ENCODE data around the gene PPME1. TPM values are rescaled to one million over a fixed set of nuclear protein-coding genes. Genes with fewer than 3 reads are reported as not detected.

Gene PPME1
- total RNA-seq, 1 experiment from 2014 or later, result 81.0 TPM

- no peak for TF ChIP-seq EZH2 (IDR thresholded peaks at IDR 0.05; ENCODE audit: low read depth)
- TF ChIP-seq CTCF (conservative IDR thresholded peaks at IDR 0.05), result no peak
- intact Hi-C loops (cut with micrococcal nuclease; ENCODE audit: unreplicated experiment), result no loop called here
- Histone ChIP-seq H3K27me3 (ENCODE audit: insufficient read depth, low read depth) (no peaks in the 10 kb centered on the region), H3K4me3 (no peak overlapping the region), H3K79me2 (ENCODE audit: low read depth) (peaks cover 4% of the 10 kb centered on the region), H4K20me1 (ENCODE audit: insufficient read depth) (no peaks in the 10 kb centered on the region), H2AFZ (no peak overlapping the region), H3K9me3 (ENCODE audit: insufficient read depth, low read depth) (no peaks in the 10 kb centered on the region), H3K36me3 (ENCODE audit: low read depth) (peaks cover 48% of the 10 kb centered on the region), H3K4me1 (replicated peaks; ENCODE audit: insufficient read depth) (no peaks in the 10 kb centered on the region), H3F3A (ENCODE audit: insufficient read depth, low read depth) (no peaks in the 10 kb centered on the region), H3K9me2 (ENCODE audit: insufficient read depth) (0 out of 2 replicates have a peak, but pooled peaks cover 4% of the 10 kb centered on the region), H3K4me2 (no peak overlapping the region), H3K27ac (no peak overlapping the region)
- no peak for DNase-seq
- no TSS peak for BruUV-seq (replicated peaks)
- POLR2A ChIA-PET (ENCODE audit: unreplicated experiment), result interaction anchor here (0.6 kb wide), 1 partner anchor 98 kb away, joined by 3 read pairs; no protein-coding TSS in a partner anchor
- CTCF ChIA-PET, result no interaction called here
These were observed 8.2 kb upstream of the PPME1 start for GRCh38 chr11:74162681-74163467.

GRCh38 chr11:74168838-74169237 is 2.3 kb upstream of the PPME1 start:
- no peak for DNase-seq
- ChIA-PET CTCF (no interaction called here), POLR2A (ENCODE audit: unreplicated experiment) (interaction anchor here (0.5 kb wide), 1 partner anchor 192 kb away, joined by 3 read pairs; no protein-coding TSS in a partner anchor)
- peaks cover 56% of the 10 kb centered on the region for H3K79me2 ChIP-seq (ENCODE audit: low read depth)
- peaks cover 12% of the 10 kb centered on the region; the same call in 1 of the 2 replicates for H3F3A ChIP-seq (ENCODE audit: insufficient read depth, low read depth)
- H3K4me2 ChIP-seq, result peak overlapping the region; percentile 96
- H2AFZ ChIP-seq, result no peak overlapping the region
- peak overlapping the region; percentile 84 for H3K4me3 ChIP-seq
- no peaks in the 10 kb centered on the region for H3K9me3 ChIP-seq (ENCODE audit: insufficient read depth, low read depth)
- no peak overlapping the region for H3K27ac ChIP-seq
- BruUV-seq (replicated peaks), result no TSS peak
- no peak for TF ChIP-seq EZH2 (IDR thresholded peaks at IDR 0.05; ENCODE audit: low read depth)
- no peak for TF ChIP-seq CTCF (conservative IDR thresholded peaks at IDR 0.05)
- no peaks in the 10 kb centered on the region for H4K20me1 ChIP-seq (ENCODE audit: insufficient read depth)
- H3K27me3 ChIP-seq (ENCODE audit: insufficient read depth, low read depth), result no peaks in the 10 kb centered on the region
- H3K36me3 ChIP-seq (ENCODE audit: low read depth), result peaks cover 44% of the 10 kb centered on the region
- no peaks in the 10 kb centered on the region for H3K9me2 ChIP-seq (ENCODE audit: insufficient read depth)
- peaks cover 33% of the 10 kb centered on the region for H3K4me1 ChIP-seq (replicated peaks; ENCODE audit: insufficient read depth)
- intact Hi-C loops (cut with micrococcal nuclease; ENCODE audit: unreplicated experiment), result no loop called here

GRCh38 chr11:74169738-74170458 is 1.2 kb upstream of the PPME1 start:
- no peak for DNase-seq
- H3K9me2 ChIP-seq (ENCODE audit: insufficient read depth), result no peaks in the 10 kb centered on the region
- peaks cover 12% of the 10 kb centered on the region; the same call in 1 of the 2 replicates for H3F3A ChIP-seq (ENCODE audit: insufficient read depth, low read depth)
- H3K4me2 ChIP-seq, result peak overlapping the region; percentile 96
- H3K27ac ChIP-seq, result peak overlapping the region; percentile 45; the same call in 1 of the 2 replicates
- no peaks in the 10 kb centered on the region for H3K27me3 ChIP-seq (ENCODE audit: insufficient read depth, low read depth)
- peak overlapping the region; percentile 90 for H2AFZ ChIP-seq
- H3K36me3 ChIP-seq (ENCODE audit: low read depth), result peaks cover 44% of the 10 kb centered on the region
- no peak for TF ChIP-seq CTCF (conservative IDR thresholded peaks at IDR 0.05)
- no peak for TF ChIP-seq EZH2 (IDR thresholded peaks at IDR 0.05; ENCODE audit: low read depth)
- H3K79me2 ChIP-seq (ENCODE audit: low read depth), result peaks cover 67% of the 10 kb centered on the region
- POLR2A ChIA-PET (ENCODE audit: unreplicated experiment), result interaction anchor here (0.5 to 1.7 kb wide), 11 partner anchors 8 to 680 kb away, joined by 3 to 27 read pairs (median 8); no protein-coding TSS in a partner anchor
- CTCF ChIA-PET, result interaction anchor here (0.7 kb wide), 1 partner anchor 15 kb away, joined by 7 read pairs; no protein-coding TSS in a partner anchor
- BruUV-seq (replicated peaks), result no TSS peak
- peaks cover 40% of the 10 kb centered on the region for H3K4me1 ChIP-seq (replicated peaks; ENCODE audit: insufficient read depth)
- H3K4me3 ChIP-seq, result peak overlapping the region; percentile 84
- intact Hi-C loops (cut with micrococcal nuclease; ENCODE audit: unreplicated experiment), result loop anchor here (2.0 to 5.0 kb wide), 2 partner anchors 103 to 205 kb away; no protein-coding TSS in a partner anchor
- no peaks in the 10 kb centered on the region for H4K20me1 ChIP-seq (ENCODE audit: insufficient read depth)
- no peaks in the 10 kb centered on the region for H3K9me3 ChIP-seq (ENCODE audit: insufficient read depth, low read depth)
